SK-N-SH treated with all-trans-retinoic acid at 6 μM for 48 hours (cell line): ENCODE results near the gene LYRM4.

Source experiments
- ATAC-seq: fragments of 200-7000 bp; cut with Tn5 transposase; 3 replicates; pipeline ENCODE4 v1.9.1; 2020; ENCODE audit warnings: mild to moderate bottlenecking, moderate library complexity
- ARNTL ChIP-seq: fragments of 450-650 bp; formaldehyde crosslinking; IDR thresholded peaks from 2 replicates; pipeline ENCODE4 v1.5.0; 2020; ENCODE audit warnings: low read depth, mild to moderate bottlenecking, moderate library complexity, borderline replicate concordance
- BACH2 ChIP-seq: fragments of 250-450 bp; sonication (Bioruptor Pico); IDR thresholded peaks from 2 replicates; pipeline ENCODE4 v1.9.0; 2021; ENCODE audit warnings: mild to moderate bottlenecking, borderline replicate concordance
- CREB5 ChIP-seq: fragments of 250-450 bp; sonication (Bioruptor Pico); IDR thresholded peaks from 2 replicates; pipeline ENCODE4 v1.5.1; 2020; ENCODE audit warnings: low read depth, mild to moderate bottlenecking, moderate library complexity
- CSDC2 ChIP-seq: fragments of 250-450 bp; sonication (Bioruptor Pico); IDR thresholded peaks from 2 replicates; pipeline ENCODE4 v1.5.0; 2020; ENCODE audit warnings: mild to moderate bottlenecking, moderate library complexity
- CSRNP3 ChIP-seq: fragments of 250-450 bp; sonication (Bioruptor Pico); IDR thresholded peaks from 2 replicates; pipeline ENCODE4 v1.5.1; 2021; ENCODE audit warnings: mild to moderate bottlenecking, moderate library complexity
- ESRRG ChIP-seq: fragments of 250-450 bp; sonication (Bioruptor Pico); IDR thresholded peaks from 2 replicates; pipeline ENCODE4 v1.6.1; 2021; ENCODE audit warnings: mild to moderate bottlenecking
- GLIS3 ChIP-seq: fragments of 250-450 bp; sonication (Bioruptor Pico); IDR thresholded peaks from 2 replicates; pipeline ENCODE4 v1.5.0; 2020; ENCODE audit warnings: mild to moderate bottlenecking, moderate library complexity
- ISL1 ChIP-seq: fragments of 250-450 bp; sonication (Bioruptor Pico); IDR thresholded peaks from 2 replicates; pipeline ENCODE4 v2.1.2; 2022; ENCODE audit warnings: mild to moderate bottlenecking, moderate library complexity
- OSR1 ChIP-seq: fragments of 250-450 bp; sonication (Bioruptor Pico); IDR thresholded peaks from 2 replicates; pipeline ENCODE4 v1.8.0; 2022; ENCODE audit warnings: moderate library complexity, mild to moderate bottlenecking, inconsistent platforms
- PATZ1 ChIP-seq: fragments of 250-450 bp; sonication (Bioruptor Pico); IDR thresholded peaks from 2 replicates; pipeline ENCODE4 v1.8.0; 2020; ENCODE audit warnings: mild to moderate bottlenecking, moderate library complexity, borderline replicate concordance
- POU6F1 ChIP-seq: fragments of 250-450 bp; sonication (Bioruptor Pico); IDR thresholded peaks from 2 replicates; pipeline ENCODE4 v1.8.0; 2021; ENCODE audit warnings: low read depth, mild to moderate bottlenecking, moderate library complexity, borderline replicate concordance
- PPARA ChIP-seq: fragments of 250-450 bp; sonication (Bioruptor Pico); IDR thresholded peaks from 2 replicates; pipeline ENCODE4 v1.5.0; 2020; ENCODE audit warnings: mild to moderate bottlenecking, borderline replicate concordance
- RARB ChIP-seq: fragments of 250-450 bp; sonication (Bioruptor Pico); IDR thresholded peaks from 2 replicates; pipeline ENCODE4 v1.8.0; 2021; ENCODE audit warnings: mild to moderate bottlenecking, moderate library complexity
- SNAI2 ChIP-seq: fragments of 250-450 bp; sonication (Bioruptor Pico); IDR thresholded peaks from 2 replicates; pipeline ENCODE4 v1.5.0; 2020; ENCODE audit warnings: mild to moderate bottlenecking, moderate library complexity
- TCF4 ChIP-seq: fragments of 250-450 bp; sonication (Bioruptor Pico); IDR thresholded peaks from 2 replicates; pipeline ENCODE4 v1.8.0; 2021; ENCODE audit warnings: mild to moderate bottlenecking, moderate library complexity, borderline replicate concordance
- TOX ChIP-seq: fragments of 250-450 bp; sonication (Bioruptor Pico); IDR thresholded peaks from 2 replicates; pipeline ENCODE4 v1.8.0; 2021; ENCODE audit warnings: mild to moderate bottlenecking, moderate library complexity, borderline replicate concordance
- TSHZ2 ChIP-seq: fragments of 250-450 bp; sonication (Bioruptor Pico); IDR thresholded peaks from 2 replicates; pipeline ENCODE4 v1.5.0; 2020; ENCODE audit warnings: mild to moderate bottlenecking, moderate library complexity
- ZC3H10 ChIP-seq: fragments of 250-450 bp; sonication (Bioruptor Pico); IDR thresholded peaks from 2 replicates; pipeline ENCODE4 v1.5.1; 2021; ENCODE audit warnings: mild to moderate bottlenecking, moderate library complexity
- ZFP3 ChIP-seq: fragments of 250-450 bp; sonication (Bioruptor Pico); IDR thresholded peaks from 2 replicates; pipeline ENCODE4 v1.5.0; 2020; ENCODE audit warnings: mild to moderate bottlenecking, moderate library complexity
- ZFP30 ChIP-seq: fragments of 450-650 bp; formaldehyde crosslinking; IDR thresholded peaks from 2 replicates; pipeline ENCODE4 v1.5.0; 2022; ENCODE audit warnings: mild to moderate bottlenecking, moderate library complexity
- ZNF565 ChIP-seq: fragments of 450-650 bp; formaldehyde crosslinking; conservative IDR thresholded peaks from 2 replicates; pipeline ENCODE4 v1.5.0; 2020; ENCODE audit warnings: low read depth, mild to moderate bottlenecking, moderate library complexity
- ZNF8 ChIP-seq: fragments of 450-650 bp; formaldehyde crosslinking; IDR thresholded peaks from 2 replicates; pipeline ENCODE4 v1.5.0; 2020; ENCODE audit warnings: mild to moderate bottlenecking, moderate library complexity

The LYRM4 gene

GRCh38 chr6:5100806-5101205, 159.9 kb downstream of the LYRM4 start:
- ATAC-seq: no peak
- TF ChIP-seq ZFP3 (CRISPR knock-in tag) (no peak), ZC3H10 (CRISPR knock-in tag) (no peak), ZNF8 (no peak), PPARA (no peak), ESRRG (CRISPR knock-in tag) (no peak), ZFP30 (no peak), ARNTL (CRISPR knock-in tag) (no peak), CSRNP3 (no peak), POU6F1 (no peak), TSHZ2 (CRISPR knock-in tag) (no peak), RARB (CRISPR knock-in tag) (no peak)
- TF ChIP-seq, all 23 proteins: peak for 0

GRCh38 chr6:5099537-5099936, 161.2 kb downstream of the LYRM4 start:
- no peak for ATAC-seq
- TF ChIP-seq ZFP30: no peak
- no peak for TF ChIP-seq PATZ1 (CRISPR knock-in tag)
- no peak for TF ChIP-seq ARNTL (CRISPR knock-in tag)
- no peak for TF ChIP-seq PPARA
- TF ChIP-seq POU6F1: no peak
- no peak for TF ChIP-seq CSRNP3
- TF ChIP-seq CSDC2 (CRISPR knock-in tag): no peak
- TF ChIP-seq SNAI2 (CRISPR knock-in tag): no peak
- TF ChIP-seq CREB5 (CRISPR knock-in tag): no peak
- TF ChIP-seq BACH2 (CRISPR knock-in tag): no peak
- TF ChIP-seq ZNF565 (CRISPR knock-in tag): no peak
- no peak for TF ChIP-seq TOX (CRISPR knock-in tag)
- TF ChIP-seq TSHZ2 (CRISPR knock-in tag): no peak
- no peak for TF ChIP-seq ZNF8
- no peak for TF ChIP-seq OSR1 (CRISPR knock-in tag)
- no peak for TF ChIP-seq GLIS3 (CRISPR knock-in tag)
- no peak for TF ChIP-seq ISL1
- no peak for TF ChIP-seq ZC3H10 (CRISPR knock-in tag)
- TF ChIP-seq TCF4: no peak
- no peak for TF ChIP-seq RARB (CRISPR knock-in tag)
